GM19468 (cell line): Measurements from ENCODE around the gene HPSE2.
"Not testable (repeated sequence)": the region's sequence is repeated elsewhere in the genome, so short reads cannot be mapped to it uniquely, and the experiment has no call there.

ENCODE experiments used
- ATAC-seq: cut with Tn5 transposase; IDR thresholded peaks from one replicate; pipeline ENCODE4 v1.9.1; 2021; ENCODE audit warnings: mild to moderate bottlenecking, moderate library complexity, moderate number of reproducible peaks; ENCODE audit not compliant: unreplicated experiment; ENCODE audit errors: extremely low read depth

HPSE2 gene

DNA sequence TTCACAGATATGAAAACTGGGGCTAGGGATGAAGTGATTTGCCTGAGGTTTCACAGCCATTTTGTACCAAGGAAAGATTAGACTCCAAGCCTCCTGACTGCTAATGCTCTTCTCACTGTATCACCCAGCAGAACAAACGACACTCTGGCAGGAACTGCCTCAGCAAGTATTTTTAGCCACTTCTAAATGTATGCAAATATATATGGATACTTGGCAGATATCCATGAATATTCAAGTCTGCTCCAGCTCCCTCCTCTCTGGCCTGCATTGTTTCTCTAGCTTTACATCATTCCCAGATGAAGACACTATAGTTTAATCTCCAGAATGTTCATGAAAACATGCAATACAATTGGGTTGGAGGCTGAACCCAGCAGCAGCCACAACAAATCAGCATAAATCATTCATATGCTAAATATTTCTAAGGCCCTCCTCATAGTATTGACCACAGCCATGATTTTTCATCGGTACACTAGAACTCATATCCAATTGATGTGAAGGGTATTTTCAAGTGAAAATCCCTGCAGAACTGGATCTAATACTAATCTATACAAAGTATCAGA, 65.5 kb downstream of the HPSE2 start:
- no peak for ATAC-seq

DNA sequence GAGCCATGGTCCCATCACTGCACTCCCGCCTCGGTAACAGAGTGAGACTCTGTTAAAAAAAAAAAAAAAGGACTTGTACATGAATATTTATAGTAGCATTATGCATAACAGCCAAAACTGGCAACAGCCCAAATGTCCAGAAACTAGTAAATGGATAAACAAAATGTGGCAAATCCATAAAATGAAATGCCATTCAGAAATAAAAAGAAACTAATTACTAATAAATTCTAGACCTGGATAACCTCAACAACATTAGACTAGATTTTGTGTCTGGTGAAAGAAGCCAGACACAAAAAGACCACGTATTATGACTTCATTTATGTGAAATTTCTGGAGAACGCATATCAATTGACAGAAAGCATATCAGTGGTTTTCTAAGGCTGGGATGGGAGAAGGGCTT, 74.5 kb downstream of the HPSE2 start:
- no peak for ATAC-seq

DNA sequence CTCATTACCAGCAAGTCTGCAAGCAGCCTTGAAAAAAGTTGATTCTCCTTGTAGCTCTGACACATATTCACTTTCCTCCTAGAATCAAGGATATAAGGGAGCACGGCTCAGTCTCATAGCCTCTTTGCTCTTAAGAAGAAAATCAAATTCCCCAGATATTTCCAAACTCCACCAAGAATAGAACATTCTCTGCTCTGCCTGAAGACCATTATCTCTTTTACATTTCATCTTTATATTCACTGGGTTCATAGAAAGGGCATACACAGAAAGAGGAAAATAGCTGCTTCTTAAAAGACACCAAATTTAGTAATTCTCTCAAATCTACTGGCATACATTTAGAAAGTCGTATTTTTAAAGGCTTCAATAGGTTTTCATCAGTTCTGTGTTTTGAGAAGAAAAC, 92.0 kb downstream of the HPSE2 start:
- ATAC-seq, result no peak

DNA sequence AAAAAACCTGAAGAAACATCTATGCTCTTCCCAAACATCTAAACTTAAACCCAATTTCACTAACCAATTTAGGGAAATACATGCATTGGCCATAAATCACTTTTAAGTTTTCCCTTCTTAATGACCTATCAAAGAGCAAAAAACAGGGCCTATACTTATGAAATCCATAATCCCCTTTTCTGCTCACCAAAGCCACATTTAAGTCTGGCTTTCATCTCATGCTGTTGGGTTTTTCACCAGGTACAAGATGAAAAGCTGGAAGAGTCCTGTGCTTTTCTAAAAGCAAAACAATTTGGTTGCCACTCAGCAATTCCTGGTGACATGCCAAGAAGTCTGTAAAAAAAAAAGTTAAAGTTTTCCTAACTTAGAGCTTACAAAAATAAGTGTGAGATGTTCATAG, 92.6 kb downstream of the HPSE2 start:
- ATAC-seq, result no peak

DNA sequence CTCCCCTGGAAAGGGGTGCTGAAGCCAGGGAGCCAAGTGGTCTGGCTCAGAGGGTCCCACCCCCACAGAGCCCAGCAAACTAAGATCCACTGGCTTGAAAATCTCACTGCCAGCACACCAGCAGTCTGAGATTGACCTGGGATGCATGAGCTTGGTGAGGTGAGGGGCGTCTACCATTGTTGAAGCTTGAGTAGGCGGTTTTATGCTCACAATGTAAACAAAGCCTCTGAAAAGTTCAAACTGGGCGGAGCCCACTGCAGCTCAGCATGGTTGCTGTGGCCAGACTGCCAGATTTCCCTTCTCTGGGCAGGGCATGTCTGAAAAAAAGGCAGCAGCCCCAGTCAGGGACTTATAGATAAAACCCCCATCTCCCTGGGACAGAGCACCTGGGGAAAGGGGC, 102.8 kb downstream of the HPSE2 start:
- not testable (repeated sequence) for ATAC-seq

DNA sequence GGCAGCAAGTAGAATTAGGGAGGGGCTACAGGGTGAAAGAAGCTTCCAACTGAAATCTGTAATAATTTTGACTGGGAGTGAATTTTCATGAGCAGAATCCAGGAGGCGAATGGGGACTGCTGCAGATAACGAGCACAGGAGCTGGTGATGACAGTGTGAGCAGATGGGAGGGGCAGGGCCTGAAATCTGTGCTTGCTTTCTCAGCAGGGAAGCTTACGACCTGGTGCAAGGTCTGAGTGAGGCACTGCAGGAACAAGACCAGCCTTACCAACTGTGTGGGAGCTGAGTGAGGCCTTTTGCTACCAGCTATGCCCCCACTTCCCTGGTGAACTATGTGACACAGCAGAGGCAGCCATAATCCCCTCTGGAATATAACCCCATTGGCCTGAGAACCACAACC, 109.8 kb downstream of the HPSE2 start:
- no peak for ATAC-seq

DNA sequence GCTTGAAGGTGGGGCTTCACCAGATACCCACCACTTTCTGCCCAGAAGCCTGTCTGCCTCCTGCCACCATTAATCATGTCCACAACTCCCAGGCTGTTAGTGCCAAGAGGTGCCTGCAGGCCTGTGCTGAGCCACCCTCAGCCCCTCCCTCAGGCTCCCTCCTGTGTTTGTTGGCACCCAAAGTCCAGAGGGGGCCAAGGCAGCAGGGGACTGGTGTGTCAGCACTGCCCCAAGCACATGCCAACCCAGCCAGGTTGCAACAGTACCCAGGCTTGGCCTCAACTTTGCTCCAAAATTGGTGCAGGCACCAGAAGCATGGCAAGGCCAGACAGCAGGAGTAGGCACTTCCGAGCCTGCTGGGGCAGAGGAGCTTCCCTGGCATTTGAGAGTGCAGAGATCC, 111.3 kb downstream of the HPSE2 start:
- ATAC-seq, result no peak

DNA sequence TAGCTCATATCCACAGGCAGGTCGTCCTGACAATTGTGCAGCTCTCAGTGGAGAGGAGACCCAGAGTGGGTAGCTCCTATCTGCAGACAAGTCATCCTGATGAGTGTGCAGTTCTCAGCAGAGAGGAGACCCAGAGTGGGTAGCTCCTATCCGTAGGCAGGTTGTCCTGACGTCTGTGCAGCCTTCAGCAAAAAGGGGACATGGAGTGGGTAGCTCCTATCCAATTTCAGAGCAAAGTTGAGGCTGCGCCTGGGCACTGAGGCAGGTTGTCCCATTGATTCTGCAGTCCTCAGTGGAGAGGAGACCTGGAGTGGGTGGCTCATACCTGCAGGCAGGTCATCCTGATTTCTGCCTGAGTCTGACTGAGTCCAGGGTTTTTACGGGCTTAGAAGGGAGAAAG, 111.8 kb downstream of the HPSE2 start:
- no peak for ATAC-seq

DNA sequence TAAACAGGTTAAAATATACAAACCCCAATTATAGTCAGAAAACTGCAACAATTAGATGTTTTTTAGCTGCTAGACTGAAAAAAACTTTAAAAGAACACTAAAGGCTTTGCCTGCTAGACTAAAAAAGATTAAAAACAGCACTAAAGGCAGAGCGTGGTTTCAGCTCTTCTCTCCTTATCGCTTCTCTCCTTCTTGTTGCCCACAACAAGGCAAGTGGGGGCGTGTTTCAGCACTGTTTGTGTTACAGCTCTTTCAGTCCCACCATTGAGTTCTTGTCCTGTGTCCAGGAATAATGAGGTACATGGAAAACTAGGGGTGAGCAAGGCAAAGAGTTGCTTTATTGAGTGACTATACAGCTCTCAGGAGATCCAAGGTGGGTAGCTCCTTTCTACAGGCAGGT, 112.3 kb downstream of the HPSE2 start:
- no peak for ATAC-seq

DNA sequence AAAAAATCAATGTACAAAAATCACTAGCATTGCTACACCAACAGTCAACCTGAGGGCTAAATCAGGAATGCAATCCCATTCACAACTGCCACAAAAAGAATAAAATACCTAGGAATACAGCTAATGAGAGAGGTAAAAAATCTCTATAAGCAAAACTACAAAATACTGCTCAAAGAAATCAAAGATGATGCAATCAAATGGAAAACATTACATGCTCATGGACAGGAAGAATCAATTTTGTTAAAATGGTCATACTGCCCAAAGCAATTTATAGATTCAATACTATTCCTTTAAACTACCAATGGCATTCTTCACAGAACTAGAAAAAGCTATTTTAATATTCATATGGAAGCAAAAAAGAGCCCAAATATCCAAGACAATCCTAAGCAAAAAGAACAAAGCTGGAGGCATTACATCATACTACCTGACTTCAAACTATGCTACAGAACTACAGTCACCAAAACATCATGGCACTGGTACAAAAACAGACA, 116.3 kb downstream of the HPSE2 start:
- no peak for ATAC-seq

DNA sequence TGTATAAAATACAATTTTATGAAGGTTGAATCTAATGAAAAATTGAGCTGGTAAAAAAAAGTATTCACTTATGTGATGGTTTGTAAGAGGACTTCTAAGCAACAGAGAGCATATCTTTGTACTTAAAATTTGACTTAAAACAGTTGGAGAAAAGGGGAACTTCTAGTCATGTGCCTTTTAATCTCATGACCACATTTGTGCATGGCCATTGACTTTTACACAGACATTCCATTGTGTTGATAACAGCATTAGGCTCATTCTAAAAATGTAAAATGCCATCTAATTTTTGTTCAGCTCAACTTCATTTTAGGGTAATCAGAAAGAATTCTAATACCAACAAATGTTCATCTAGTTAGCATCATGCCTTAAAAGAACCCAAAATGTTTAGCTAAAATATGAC, 119.9 kb downstream of the HPSE2 start:
- ATAC-seq, result no peak

DNA sequence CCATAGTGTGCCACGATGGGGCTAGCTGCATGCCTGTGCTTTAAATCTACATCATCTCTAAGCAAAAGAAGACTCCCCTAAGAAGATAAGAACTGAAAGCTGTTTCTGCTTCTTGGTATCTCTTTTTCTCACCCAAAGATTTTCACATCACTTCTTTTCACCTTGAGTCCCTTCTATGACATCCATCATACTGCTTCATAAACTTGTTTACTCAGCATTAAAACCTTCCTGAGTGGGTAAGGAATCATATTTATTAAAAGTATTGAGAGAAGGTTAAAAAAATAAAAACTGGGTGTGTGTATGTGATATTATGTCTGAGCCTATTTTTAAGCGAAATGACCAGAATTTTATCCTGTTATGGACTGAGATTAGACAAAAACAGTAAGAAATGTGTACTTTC, 150.3 kb downstream of the HPSE2 start:
- no peak for ATAC-seq

DNA sequence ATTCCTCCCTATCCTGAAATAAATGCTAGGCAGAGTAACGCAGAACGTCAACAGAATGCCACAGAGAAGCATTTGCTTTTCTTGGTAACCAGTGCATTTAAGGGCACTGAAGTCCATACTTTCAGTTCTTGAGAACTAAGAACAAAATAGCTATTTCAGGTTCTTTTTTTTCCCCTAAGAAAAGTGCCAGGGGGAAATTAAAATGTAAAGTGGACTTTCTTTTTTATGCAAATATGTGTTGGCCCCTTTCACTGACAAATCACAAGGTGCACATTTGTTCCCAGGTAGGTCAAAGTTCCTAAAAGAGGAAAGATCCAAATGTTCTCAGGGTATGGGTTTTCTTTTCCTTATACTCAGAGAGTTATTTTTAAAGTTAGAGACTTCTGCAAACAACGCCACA, 151.5 kb downstream of the HPSE2 start:
- no peak for ATAC-seq

DNA sequence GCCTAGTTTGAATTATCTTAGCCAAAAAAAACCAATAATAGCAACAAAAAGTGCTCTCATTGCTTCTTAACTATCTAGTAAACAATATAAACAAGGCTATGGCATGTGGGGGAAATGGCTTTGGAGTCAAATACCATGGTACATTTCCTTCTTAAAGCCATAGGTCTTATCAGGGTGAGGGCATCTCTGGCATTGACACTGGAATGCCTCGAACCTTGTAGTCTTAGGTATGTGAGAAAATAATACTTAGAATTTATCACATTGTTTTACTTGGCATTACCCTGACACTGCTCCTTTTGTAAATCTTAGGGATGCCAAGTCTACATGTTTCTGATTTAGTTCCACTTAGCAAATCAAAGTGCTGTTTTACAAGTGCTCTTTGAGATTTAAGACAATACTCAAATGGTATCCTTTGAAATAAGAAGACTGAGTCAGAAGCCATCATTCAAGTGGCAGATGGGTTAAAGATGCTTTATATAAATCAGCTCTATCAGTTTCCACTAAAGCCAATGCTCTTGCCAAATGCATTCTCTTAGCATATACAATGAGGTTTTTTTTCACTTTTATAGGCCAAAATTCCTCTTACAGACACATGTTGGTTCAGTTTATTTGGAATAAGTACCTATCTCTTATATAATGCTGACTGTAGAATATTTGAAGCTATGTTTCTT, 155.2 kb downstream of the HPSE2 start:
- ATAC-seq, result no peak

DNA sequence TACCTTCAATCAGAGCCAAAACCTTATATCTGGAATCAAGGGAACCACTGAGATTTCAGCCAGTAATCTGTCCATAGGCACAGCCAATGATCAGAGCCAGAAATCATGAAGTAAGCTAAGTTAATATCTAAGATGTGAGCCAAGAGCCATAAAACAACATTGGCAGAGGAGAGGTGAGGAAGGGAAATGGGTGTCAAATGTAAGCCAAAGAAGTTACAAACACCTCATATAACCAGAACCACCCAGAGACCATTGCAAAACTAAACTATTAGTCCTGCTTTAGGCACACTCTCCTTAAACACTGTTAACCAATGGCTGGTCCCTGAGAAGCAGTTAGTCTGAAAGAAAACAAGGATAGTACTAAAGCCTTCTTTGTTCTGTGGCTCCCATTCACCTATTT, 173.1 kb downstream of the HPSE2 start:
- ATAC-seq, result no peak

DNA sequence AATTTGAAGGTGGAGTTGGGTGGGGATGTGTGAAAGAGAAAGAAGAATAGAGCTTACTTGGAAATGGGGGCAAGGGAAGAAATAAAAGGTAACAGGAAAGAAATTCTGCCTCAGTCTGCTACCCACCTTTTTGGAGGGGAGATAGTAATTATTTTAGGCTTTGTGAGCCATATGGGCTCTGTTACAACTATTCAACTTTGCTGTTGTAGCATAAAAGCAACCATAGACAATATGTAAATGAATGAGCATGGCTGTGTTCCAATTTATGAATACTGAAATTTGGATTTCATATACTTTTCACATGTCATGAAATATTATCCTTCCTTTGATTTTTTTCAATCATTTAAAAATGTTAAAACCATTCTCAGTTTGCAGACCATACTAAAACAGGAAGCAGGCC, 176.9 kb downstream of the HPSE2 start:
- ATAC-seq, result no peak

DNA sequence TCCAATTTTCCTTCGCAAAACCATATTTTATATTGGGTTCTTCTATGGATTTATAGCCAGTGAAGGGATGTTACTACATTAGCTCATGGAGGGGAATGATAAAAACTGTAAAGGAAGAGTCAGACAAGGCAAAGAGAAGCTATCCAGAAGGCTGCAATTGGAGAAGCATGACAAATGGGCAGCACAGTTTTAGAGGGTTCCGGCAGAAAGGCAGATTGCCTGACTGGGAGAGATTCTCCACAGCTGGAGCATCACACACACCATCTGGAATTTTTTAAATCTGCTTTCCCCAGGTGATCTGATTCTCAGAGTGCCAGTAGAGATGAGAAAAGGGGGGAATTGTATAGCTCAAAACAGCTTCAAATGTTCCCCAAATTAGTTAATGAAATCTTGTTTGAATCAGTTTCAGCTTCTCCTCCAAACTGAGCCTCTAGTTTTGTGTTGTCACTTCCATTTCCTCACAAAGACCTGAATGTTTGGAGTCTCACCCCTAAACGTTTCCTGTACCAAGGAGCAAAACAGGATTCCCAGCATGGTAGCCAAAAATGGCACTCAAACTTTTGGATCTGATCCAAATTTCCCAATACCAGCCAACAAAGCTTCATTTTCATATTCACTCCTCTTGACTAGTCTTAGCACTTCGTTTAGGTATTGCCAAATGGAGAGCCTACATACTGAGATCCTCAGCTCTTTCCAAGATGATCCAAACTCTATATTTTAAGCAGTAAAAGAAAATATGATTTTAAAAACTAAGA, 177.5 kb downstream of the HPSE2 start:
- ATAC-seq, result no peak

DNA sequence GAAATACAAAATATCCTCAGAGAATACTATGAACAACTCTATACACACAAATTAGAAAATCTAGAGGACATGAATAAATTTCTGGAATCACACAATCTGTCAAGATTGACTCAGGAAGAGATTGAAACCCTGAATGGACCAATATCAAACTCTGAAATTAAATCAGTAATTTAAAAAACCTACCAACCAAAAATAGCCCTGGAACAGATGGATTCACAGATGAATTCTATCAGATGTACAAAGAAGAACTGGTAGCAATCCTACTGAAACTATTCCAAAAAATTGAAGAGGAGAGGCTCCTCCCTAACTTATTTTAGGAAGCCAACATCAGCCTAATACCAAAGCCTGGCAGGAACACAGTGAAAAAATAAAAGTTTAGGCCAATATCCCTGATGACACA, 190.0 kb downstream of the HPSE2 start:
- ATAC-seq, result no peak

DNA sequence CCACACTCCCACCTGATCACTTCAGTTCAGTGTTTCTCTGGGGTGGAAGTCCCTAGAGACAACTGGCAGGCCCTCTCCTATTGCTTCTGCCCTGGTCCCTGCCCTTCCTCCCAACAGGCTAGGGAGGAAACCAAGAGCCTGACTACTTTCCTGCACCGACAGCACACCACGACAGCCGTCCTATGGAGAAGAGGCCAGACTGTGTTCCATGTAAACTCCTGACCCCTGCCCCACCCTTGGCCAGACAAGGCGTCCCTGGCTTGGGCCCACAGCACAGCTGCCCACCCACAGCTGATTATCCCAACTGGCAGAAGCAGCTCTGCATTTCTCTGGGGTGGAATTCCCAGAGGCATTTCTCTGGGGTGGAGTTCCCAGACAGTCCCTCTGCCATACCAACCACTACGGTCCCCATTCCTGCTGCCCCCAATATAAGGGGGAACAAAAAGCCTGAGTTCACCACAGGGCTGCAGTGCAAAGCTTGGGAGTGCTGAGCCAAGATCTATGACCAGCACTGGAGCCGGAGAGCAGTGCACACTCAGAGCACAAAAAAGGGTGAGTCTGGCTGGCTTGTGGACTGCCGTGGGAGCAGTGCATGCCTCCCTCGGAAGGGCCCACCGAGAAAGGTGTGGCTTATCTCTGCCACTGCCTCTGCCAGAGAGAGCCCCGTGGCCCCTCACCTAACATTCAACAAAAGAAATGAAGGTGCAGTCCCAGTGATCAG, 193.4 kb downstream of the HPSE2 start:
- no peak for ATAC-seq

DNA sequence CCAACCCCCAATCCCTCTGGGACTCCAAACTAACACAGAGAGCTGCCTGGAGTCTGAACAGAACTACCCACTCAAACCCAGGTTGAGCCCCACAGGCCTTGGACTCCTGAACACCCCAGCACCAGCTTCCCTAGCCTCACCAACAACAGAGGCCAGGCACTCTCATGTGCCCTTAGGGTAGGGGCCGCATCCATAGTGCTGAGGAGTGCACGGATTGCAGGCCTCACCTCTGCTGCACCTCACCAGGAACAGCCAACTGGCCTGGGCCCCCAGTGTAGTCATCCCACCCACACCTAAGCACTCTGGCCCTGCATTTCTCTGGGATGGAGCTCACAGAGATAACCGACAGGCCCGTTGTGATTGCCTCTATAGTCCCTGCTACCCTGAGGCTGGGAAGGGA, 194.2 kb downstream of the HPSE2 start:
- no peak for ATAC-seq

DNA sequence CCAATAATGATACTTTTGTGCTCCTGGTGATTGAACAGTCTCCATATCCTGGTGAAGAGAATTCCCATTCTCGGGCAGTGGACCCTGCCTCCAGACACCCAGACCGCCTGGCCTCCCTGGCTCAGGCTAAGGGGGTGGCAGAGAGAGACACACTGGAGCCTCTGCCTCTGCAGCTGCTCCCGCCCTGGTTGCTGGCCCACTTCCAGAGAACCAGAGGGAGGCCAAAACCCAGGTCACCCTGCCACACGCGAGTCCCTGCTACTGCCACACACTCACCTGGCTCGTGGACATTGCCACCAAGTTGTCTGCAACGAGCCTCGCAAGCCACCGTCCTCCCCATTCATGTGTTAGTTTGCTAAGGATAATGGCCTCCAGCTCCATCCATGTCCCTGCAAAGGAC, 221.8 kb downstream of the HPSE2 start:
- no peak for ATAC-seq
